ENCODE measurements around the gene NRTN. TPM values are rescaled to one million over a fixed set of nuclear protein-coding genes. Genes with fewer than 3 reads are reported as not detected.

NRTN gene
- total and polyA plus RNA-seq, 2 of the 13 experiments (the other 11 are each of a cell fraction or from before 2014, with no cell fraction given), result 4.1 to 5.3 TPM

DNA sequence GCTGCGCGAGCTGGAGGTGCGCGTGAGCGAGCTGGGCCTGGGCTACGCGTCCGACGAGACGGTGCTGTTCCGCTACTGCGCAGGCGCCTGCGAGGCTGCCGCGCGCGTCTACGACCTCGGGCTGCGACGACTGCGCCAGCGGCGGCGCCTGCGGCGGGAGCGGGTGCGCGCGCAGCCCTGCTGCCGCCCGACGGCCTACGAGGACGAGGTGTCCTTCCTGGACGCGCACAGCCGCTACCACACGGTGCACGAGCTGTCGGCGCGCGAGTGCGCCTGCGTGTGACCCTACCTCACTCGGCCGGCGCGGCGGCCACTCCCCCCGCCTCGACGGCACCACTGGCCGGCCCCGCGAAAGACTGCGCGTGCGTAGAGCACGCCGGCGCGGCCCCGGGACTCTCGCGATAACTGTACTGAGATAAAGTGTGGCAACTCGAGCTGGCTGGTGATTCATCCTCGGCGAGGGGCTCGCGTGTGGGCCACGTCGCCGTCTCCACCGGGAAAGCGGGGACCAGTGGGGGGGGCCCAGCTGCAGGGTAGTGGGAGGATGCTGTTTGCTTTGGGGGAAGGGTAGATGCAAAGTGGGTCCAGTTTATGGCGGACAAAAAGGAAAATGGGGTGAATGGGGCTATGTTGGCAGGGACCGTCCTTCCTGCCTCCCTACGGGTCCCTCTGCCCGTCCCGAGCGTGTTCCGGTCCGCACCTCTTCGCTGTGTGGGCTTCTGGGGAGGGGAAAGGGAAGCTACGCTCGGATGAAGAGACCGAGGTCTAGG, 23.2 kb downstream of the NRTN start (continued):
- TF ChIP-seq, protein P1, sequence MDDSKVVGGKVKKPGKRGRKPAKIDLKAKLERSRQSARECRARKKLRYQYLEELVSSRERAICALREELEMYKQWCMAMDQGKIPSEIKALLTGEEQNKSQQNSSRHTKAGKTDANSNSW (CRISPR knock-in tag; IDR thresholded peaks at IDR 0.05; ENCODE audit: borderline replicate concordance), result peak; percentile 82; the same call in 1 of the 2 replicates
- TF ChIP-seq ZBTB43 (CRISPR knock-in tag; conservative IDR thresholded peaks at IDR 0.05) (no peak), ZNF614 (CRISPR knock-in tag; IDR thresholded peaks at IDR 0.05; ENCODE audit: borderline replicate concordance) (peak; percentile 87), FOXC1 (CRISPR knock-in tag; IDR thresholded peaks at IDR 0.05; ENCODE audit: borderline replicate concordance) (peak; percentile 69; the same call in 1 of the 2 replicates), SRSF4 (IDR thresholded peaks at IDR 0.05; ENCODE audit: low read depth, low read length, poor library complexity, severe bottlenecking) (peak; percentile 60), ZKSCAN1 (IDR thresholded peaks at IDR 0.05; ENCODE audit: low read length) (no peak), PCBP1 (IDR thresholded peaks at IDR 0.05; ENCODE audit: borderline replicate concordance, low read depth, low read length) (0 out of 2 replicates have a peak, but pooled peaks have one; percentile 73), ZNF30 (CRISPR knock-in tag; IDR thresholded peaks at IDR 0.05) (no peak), DPF2 (CRISPR knock-in tag; IDR thresholded peaks at IDR 0.05; ENCODE audit: borderline replicate concordance, low read depth) (peak; percentile 58; the same call in 1 of the 2 replicates), KDM5B (CRISPR knock-in tag; IDR thresholded peaks at IDR 0.05; ENCODE audit: borderline replicate concordance) (peak; percentile 80; the same call in 1 of the 2 replicates), JUN (CRISPR knock-in tag; IDR thresholded peaks at IDR 0.05) (peak; percentile 94), NPAS2 (CRISPR knock-in tag; IDR thresholded peaks at IDR 0.05; ENCODE audit: borderline replicate concordance) (no peak), NR2F1 (CRISPR knock-in tag; IDR thresholded peaks at IDR 0.05) (no peak; a peak in 1 of 4 replicates), THAP9 (CRISPR knock-in tag; IDR thresholded peaks at IDR 0.05; ENCODE audit: borderline replicate concordance) (peak; percentile 76), AGO2 (optimal IDR thresholded peaks at IDR 0.05; ENCODE audit: low read depth, low read length) (peak; percentile 96)
- TF ChIP-seq, protein P2, sequence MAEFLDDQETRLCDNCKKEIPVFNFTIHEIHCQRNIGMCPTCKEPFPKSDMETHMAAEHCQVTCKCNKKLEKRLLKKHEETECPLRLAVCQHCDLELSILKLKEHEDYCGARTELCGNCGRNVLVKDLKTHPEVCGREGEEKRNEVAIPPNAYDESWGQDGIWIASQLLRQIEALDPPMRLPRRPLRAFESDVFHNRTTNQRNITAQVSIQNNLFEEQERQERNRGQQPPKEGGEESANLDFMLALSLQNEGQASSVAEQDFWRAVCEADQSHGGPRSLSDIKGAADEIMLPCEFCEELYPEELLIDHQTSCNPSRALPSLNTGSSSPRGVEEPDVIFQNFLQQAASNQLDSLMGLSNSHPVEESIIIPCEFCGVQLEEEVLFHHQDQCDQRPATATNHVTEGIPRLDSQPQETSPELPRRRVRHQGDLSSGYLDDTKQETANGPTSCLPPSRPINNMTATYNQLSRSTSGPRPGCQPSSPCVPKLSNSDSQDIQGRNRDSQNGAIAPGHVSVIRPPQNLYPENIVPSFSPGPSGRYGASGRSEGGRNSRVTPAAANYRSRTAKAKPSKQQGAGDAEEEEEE (CRISPR knock-in tag; IDR thresholded peaks at IDR 0.05; ENCODE audit: borderline replicate concordance), result peak; percentile 82; the same call in 1 of the 2 replicates
- TF ChIP-seq, protein P3, sequence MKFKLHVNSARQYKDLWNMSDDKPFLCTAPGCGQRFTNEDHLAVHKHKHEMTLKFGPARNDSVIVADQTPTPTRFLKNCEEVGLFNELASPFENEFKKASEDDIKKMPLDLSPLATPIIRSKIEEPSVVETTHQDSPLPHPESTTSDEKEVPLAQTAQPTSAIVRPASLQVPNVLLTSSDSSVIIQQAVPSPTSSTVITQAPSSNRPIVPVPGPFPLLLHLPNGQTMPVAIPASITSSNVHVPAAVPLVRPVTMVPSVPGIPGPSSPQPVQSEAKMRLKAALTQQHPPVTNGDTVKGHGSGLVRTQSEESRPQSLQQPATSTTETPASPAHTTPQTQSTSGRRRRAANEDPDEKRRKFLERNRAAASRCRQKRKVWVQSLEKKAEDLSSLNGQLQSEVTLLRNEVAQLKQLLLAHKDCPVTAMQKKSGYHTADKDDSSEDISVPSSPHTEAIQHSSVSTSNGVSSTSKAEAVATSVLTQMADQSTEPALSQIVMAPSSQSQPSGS (CRISPR knock-in tag; IDR thresholded peaks at IDR 0.05), result peak; percentile 47
- TF ChIP-seq, protein P4, sequence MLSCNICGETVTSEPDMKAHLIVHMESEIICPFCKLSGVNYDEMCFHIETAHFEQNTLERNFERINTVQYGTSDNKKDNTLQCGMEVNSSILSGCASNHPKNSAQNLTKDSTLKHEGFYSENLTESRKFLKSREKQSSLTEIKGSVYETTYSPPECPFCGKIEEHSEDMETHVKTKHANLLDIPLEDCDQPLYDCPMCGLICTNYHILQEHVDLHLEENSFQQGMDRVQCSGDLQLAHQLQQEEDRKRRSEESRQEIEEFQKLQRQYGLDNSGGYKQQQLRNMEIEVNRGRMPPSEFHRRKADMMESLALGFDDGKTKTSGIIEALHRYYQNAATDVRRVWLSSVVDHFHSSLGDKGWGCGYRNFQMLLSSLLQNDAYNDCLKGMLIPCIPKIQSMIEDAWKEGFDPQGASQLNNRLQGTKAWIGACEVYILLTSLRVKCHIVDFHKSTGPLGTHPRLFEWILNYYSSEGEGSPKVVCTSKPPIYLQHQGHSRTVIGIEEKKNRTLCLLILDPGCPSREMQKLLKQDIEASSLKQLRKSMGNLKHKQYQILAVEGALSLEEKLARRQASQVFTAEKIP (CRISPR knock-in tag; IDR thresholded peaks at IDR 0.05; ENCODE audit: borderline replicate concordance), result no peak
